Adrenal gland (tissue), 5 donors: ENCODE results near the gene MICAL3.

Experiments
- CTCF ChIP-seq, 6 experiments: fragments of 450-650 bp in 4 of 6; fragments of 200-600 bp in 2 of 6; sonication (generic) in 1 of 6; IDR thresholded peaks; 1 replicate in 5 of 6; 2 replicates in 1 of 6; pipeline versions ENCODE4 v1.5.1 to v1.8.0; 2016 to 2021; ENCODE audit warnings: antibody characterized with exemption in 6 of 6, mild to moderate bottlenecking in 2 of 6, moderate library complexity in 1 of 6
- POLR2A ChIP-seq, 2 donors: fragments of 450-650 bp; IDR thresholded peaks; one replicate each; pipeline ENCODE4 v1.6.1; 2017; ENCODE audit warnings: antibody characterized with exemption in 2 of 2, mild to moderate bottlenecking in 2 of 2, moderate library complexity in 1 of 2
- donor health status: DM: no; HTN: no; CAD: no.

- TF ChIP-seq CTCF (IDR thresholded peaks at IDR 0.05) (no peak), POLR2A (IDR thresholded peaks at IDR 0.05) (no peak)
Observed at GRCh38 chr22:17882727-17883126, 141.6 kb downstream of the MICAL3 start.
